ENCODE data around the gene ACE. TPM values are rescaled to one million over a fixed set of nuclear protein-coding genes. Genes with fewer than 3 reads are reported as not detected.

ACE gene
- total RNA-seq, 1 donor: 1.7 TPM

GRCh38 chr17:63535640-63536039 is 58.8 kb downstream of the ACE start:
- no peak for TF ChIP-seq CTCF (IDR thresholded peaks at IDR 0.05; ENCODE audit: insufficient read depth, low read depth, low read length)
- DNase-seq (ENCODE audit: low read depth): no peak
- no peak overlapping the region for H3K4me3 ChIP-seq (ENCODE audit: low read depth, low read length)

GRCh38 chr17:63537001-63537400 is 60.1 kb downstream of the ACE start:
- no peak for TF ChIP-seq CTCF (IDR thresholded peaks at IDR 0.05; ENCODE audit: insufficient read depth, low read depth, low read length)
- DNase-seq (ENCODE audit: low read depth): no peak
- no peak overlapping the region for H3K4me3 ChIP-seq (ENCODE audit: low read depth, low read length)

GRCh38 chr17:63537991-63538692 is 61.3 kb downstream of the ACE start:
- no peak overlapping the region for H3K4me3 ChIP-seq (ENCODE audit: low read depth, low read length)
- no peak for TF ChIP-seq CTCF (IDR thresholded peaks at IDR 0.05; ENCODE audit: insufficient read depth, low read depth, low read length)

GRCh38 chr17:63538693-63539595 is 62.1 kb downstream of the ACE start:
- no peak for TF ChIP-seq CTCF (IDR thresholded peaks at IDR 0.05; ENCODE audit: insufficient read depth, low read depth, low read length)
- H3K4me3 ChIP-seq (ENCODE audit: low read depth, low read length): no peak overlapping the region
- DNase-seq (ENCODE audit: low read depth): no peak

More at GRCh38 chr17:63537991-63538692, 61.3 kb downstream of the ACE start:
- DNase-seq (ENCODE audit: low read depth): no peak

- H3K4me3 ChIP-seq (ENCODE audit: low read depth, low read length): no peak overlapping the region
- TF ChIP-seq CTCF (IDR thresholded peaks at IDR 0.05; ENCODE audit: insufficient read depth, low read depth, low read length): no peak
- no peak for DNase-seq (ENCODE audit: low read depth)
These were observed 63.7 kb downstream of the ACE start for GRCh38 chr17:63540590-63540989.

- no peak for DNase-seq (ENCODE audit: low read depth)
- no peak overlapping the region for H3K4me3 ChIP-seq (ENCODE audit: low read depth, low read length)
- no peak for TF ChIP-seq CTCF (IDR thresholded peaks at IDR 0.05; ENCODE audit: insufficient read depth, low read depth, low read length)
These were observed 65.3 kb downstream of the ACE start for GRCh38 chr17:63542218-63542545.
